Activated CD8-positive, alpha-beta memory T cell treated with anti-CD3 and anti-CD28 coated beads for 4 hours (primary cell): ENCODE results near the gene MINDY3.
"Not testable (repeated sequence)": the region's sequence is repeated elsewhere in the genome, so short reads cannot be mapped to it uniquely, and the experiment has no call there.

Source experiments
- DNase-seq, 2 donors: peaks; one replicate each; pipeline ENCODE4 v3.0.0-alpha.2; 2020; ENCODE audit warnings: low read depth in 2 of 2

The MINDY3 gene

DNA sequence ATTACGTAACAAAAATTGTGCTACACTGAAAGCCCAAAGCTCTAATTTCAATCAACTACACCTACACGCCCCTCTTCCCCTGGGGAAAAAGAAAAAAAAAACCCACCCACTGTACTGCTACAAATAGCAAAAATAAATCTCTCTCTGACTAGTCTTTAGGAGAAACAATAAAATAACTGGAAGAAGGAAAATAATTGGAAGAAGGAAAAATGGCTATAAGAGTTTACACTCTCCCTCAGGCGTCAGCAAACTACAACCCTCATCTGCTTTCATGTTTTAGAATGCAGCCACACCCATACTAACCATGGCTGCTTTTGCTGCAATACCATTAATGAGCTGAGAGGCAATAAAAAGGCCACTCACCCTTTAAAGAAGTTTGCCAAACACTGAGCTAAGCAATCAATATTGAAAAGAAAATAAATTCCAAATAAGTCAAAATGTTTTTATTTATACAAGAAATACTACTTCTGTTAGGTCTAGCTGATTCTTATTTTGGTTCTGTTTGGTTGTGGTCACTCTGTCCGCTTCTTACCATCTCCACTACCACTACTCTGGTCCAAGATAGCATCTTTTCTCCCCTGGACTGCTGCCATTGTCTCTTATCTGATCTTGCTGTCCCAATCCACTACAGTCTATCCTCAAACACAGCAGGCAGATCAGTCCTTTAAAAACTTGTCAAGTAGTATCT, 3.8 kb downstream of the MINDY3 start:
- no peak for DNase-seq

- no peak for DNase-seq
Observed at GRCh38 chr10:15853800-15854199, 6.5 kb downstream of the MINDY3 start.

- DNase-seq = no peak
Observed at GRCh38 chr10:15852111-15852557, 8.2 kb downstream of the MINDY3 start.

- not testable (repeated sequence) for DNase-seq
Observed at GRCh38 chr10:15850337-15850978, 9.8 kb downstream of the MINDY3 start.

- no peak for DNase-seq
Observed at GRCh38 chr10:15849316-15849715, 11.0 kb downstream of the MINDY3 start.

GRCh38 chr10:15847481-15847880, 12.8 kb downstream of the MINDY3 start:
- no peak for DNase-seq

DNA sequence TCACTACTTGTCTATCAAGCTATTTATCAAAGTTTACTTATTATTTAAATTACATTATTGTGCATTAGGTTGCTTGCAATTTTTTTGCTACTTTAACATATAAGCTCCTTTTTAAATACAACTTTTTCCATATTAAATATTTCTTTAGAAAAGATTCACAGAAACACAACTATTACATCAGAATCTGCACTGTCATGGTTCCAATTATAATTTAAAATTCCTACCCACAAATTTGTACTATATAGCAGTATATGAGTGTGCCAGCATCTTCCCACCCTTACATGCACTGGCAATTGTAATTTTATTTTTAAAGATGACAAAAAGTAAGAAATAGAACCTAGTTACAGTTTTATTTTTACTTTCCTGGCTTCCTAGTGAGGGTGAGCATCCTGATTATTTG, 15.8 kb downstream of the MINDY3 start:
- no peak for DNase-seq

DNA sequence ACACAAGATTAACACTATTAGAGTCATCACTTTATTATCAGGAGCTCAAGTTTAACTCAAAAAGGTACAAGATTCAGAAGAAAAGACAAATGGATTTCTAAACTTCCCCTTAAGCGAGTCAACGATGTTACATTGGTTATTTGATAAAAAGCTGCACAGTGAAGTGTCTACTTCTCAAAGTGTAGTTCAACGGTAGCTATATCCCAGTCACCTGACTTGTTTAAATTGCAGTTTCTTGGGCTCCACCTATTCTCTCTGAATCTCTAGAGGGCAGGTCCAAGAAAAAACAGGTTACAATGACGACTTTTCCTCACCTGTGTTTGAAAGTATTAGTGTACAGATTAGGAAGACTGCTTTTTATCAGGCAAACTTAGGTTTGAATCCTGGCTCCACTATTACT, 16.6 kb downstream of the MINDY3 start:
- DNase-seq = no peak

GRCh38 chr10:15842556-15843169, 17.6 kb downstream of the MINDY3 start:
- no peak for DNase-seq

- no peak for DNase-seq
Observed at GRCh38 chr10:15841696-15842095, 18.6 kb downstream of the MINDY3 start.

DNA sequence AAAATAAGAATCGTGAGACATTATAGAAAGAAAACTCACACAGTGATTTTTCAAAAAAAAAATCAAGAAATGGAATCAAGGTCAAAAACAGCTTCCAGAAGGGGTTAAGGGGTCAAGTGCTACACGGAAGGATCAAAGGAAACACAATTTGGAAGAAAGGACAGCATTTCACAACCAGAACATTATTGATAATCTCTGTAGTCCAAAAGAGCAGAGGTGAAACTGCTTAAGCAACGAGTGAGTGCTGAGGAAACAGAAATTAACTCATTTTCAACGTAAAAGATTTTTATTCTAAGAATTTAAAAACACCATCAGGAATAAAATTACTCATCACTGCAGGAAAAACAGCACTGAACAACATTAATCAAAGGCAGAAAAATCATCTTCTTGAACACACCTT, 23.5 kb downstream of the MINDY3 start:
- no peak for DNase-seq

GRCh38 chr10:15829495-15829894, 30.8 kb downstream of the MINDY3 start:
- DNase-seq = no peak

- no peak for DNase-seq
Observed at GRCh38 chr10:15824498-15824897, 35.8 kb downstream of the MINDY3 start.

- DNase-seq = no peak
Observed at GRCh38 chr10:15822131-15822530, 38.2 kb downstream of the MINDY3 start.

DNA sequence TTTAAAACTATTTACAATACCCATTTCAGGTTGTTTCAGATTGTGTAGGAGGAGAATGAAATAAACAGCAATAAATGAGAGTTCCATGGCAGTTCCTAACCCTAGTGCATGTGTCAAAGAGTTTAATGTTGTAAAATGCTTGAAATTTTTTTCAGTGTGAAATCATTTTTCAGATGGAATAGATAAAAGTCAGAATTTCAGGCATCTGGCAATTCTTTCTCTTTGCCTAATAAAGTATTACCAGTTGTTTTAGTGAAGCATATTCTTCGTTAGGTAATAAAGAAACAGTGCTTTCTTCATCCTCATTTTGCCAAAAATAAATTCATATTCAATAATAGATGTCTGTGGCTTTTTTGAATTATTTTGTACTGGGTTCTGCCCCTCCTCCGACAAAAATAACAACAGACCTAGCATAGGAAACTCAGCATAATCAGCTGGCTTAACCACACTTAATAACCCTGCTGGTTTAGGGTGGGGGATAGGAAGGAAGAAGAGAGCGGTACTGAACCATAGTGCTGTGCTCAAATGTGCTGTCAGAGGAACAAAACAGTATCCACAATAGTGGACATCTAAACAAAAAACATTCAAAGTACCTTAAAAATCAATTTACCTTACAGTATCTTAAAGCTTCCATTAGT, 39.1 kb downstream of the MINDY3 start:
- no peak for DNase-seq

DNA sequence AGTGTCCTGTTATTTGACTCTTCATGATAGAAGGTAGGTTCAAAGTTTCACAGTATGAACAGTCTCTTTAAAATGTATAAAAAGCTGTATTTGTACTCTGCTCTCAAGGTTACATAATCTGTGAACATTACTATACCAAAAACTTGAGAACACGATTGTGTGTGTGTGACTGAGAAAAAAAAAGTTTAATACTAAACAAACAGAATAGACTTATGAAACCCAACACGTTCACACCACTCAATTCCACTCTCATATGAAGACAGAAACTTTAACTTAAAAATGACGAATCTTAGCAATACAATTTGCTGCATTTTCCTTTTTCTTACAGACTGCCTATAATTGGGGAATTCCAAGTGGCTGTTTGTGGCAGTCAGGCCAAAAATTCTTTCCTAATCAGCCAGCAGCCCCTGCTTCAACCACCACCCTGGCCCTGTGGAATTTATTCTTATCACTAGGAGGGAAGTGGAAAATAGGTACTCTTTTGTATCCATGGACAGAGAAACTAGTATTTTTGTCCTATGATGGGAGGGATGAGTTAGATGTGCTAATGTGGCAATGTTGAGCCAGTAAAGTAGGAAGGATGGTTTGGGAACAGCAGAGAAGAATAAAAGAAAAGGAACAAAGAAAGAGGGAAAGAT, 42.8 kb downstream of the MINDY3 start:
- DNase-seq = no peak

- no peak for DNase-seq
Observed at GRCh38 chr10:15815242-15815885, 44.9 kb downstream of the MINDY3 start.

DNA sequence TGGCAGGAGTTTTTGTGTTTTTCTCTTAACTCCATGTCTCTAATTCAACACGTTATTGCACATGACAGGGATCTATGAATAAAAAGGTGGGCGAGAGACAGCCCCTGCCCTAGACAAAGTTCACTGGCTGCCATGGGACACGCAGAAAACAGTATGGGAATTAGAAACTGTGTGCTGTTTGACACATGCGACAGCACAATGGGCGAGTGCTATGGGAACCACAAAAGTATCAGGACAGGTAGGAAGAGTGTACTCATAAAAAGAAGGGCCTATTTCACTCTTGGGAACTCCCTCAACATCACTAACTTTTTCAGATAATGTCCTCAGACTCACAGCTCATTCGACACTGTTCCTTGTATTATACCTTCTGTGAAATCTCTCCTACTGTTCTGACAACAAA, 45.7 kb downstream of the MINDY3 start:
- DNase-seq = no peak

DNA sequence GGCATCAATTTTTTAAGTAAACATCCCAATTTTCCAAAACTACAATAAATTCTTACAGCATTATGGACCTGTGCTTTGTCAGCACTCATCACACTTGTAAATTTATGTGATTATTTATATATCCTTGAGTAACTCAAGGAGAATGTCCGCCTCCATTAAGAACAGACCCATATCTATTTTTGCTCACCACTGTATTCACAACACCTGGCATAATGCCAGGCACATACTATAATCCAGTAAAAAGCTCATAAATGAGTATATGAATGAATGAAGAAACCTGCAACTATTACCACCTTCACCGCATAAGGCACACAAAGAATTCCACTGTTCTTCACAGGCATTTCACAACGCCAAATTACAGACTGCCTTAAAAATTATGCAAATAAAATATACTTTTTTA, 46.9 kb downstream of the MINDY3 start:
- DNase-seq = no peak

GRCh38 chr10:15809450-15809849, 50.9 kb downstream of the MINDY3 start:
- no peak for DNase-seq

GRCh38 chr10:15808204-15808797, 52.0 kb downstream of the MINDY3 start:
- no peak for DNase-seq
